ENCODE results near the gene MYO18B. TPM values are rescaled to one million over a fixed set of nuclear protein-coding genes. Genes with fewer than 3 reads are reported as not detected.

Gene MYO18B
- total and polyA plus RNA-seq, 2 experiments from 2014 or later = 35.6 to 178 TPM

GRCh38 chr22:25816522-25817059 lies 74.6 kb downstream of the MYO18B start:
- DNase-seq (ENCODE audit: low read depth in 1 of 2, low spot score in 1 of 2) = no peak
- H3K27me3 ChIP-seq = no peaks in the 10 kb centered on the region
- TF ChIP-seq CTCF (IDR thresholded peaks at IDR 0.05; ENCODE audit: low read depth, low read length) = no peak
- H3K9me3 ChIP-seq (ENCODE audit: low read depth) = no peaks in the 10 kb centered on the region
- no peak overlapping the region for H3K4me3 ChIP-seq
- H3K27ac ChIP-seq = no peak overlapping the region
- H3K36me3 ChIP-seq = peaks cover 49% of the 10 kb centered on the region
- H3K4me1 ChIP-seq (ENCODE audit: low read depth) = no peaks in the 10 kb centered on the region

- no peaks in the 10 kb centered on the region for H3K4me1 ChIP-seq (ENCODE audit: low read depth)
- peaks cover 48% of the 10 kb centered on the region for H3K36me3 ChIP-seq
- H3K27me3 ChIP-seq = no peaks in the 10 kb centered on the region
- no peak for DNase-seq (ENCODE audit: low read depth in 1 of 2, low spot score in 1 of 2)
- no peak overlapping the region for H3K4me3 ChIP-seq
- no peak for TF ChIP-seq CTCF (IDR thresholded peaks at IDR 0.05; ENCODE audit: low read depth, low read length)
- no peaks in the 10 kb centered on the region for H3K9me3 ChIP-seq (ENCODE audit: low read depth)
- H3K27ac ChIP-seq = no peak overlapping the region
Measured at GRCh38 chr22:25817092-25817943, 75.3 kb downstream of the MYO18B start.

- Histone ChIP-seq H3K4me3 (no peak overlapping the region), H3K36me3 (peaks cover 49% of the 10 kb centered on the region), H3K9me3 (ENCODE audit: low read depth) (no peaks in the 10 kb centered on the region), H3K27ac (no peak overlapping the region), H3K27me3 (no peaks in the 10 kb centered on the region), H3K4me1 (ENCODE audit: low read depth) (no peaks in the 10 kb centered on the region)
- DNase-seq (ENCODE audit: low read depth in 1 of 2, low spot score in 1 of 2) = no peak
- no peak for TF ChIP-seq CTCF (IDR thresholded peaks at IDR 0.05; ENCODE audit: low read depth, low read length)
Measured at GRCh38 chr22:25818541-25818940, 76.6 kb downstream of the MYO18B start.

- no peaks in the 10 kb centered on the region for H3K9me3 ChIP-seq (ENCODE audit: low read depth)
- H3K27me3 ChIP-seq = no peaks in the 10 kb centered on the region
- peaks cover 74% of the 10 kb centered on the region for H3K36me3 ChIP-seq
- TF ChIP-seq CTCF (IDR thresholded peaks at IDR 0.05; ENCODE audit: low read depth, low read length) = no peak
- H3K4me1 ChIP-seq (ENCODE audit: low read depth) = no peaks in the 10 kb centered on the region
- no peak for DNase-seq (ENCODE audit: low read depth in 1 of 2, low spot score in 1 of 2)
- no peak overlapping the region for H3K4me3 ChIP-seq
- no peak overlapping the region for H3K27ac ChIP-seq
Measured at GRCh38 chr22:25822344-25822743, 80.4 kb downstream of the MYO18B start.

GRCh38 chr22:25823276-25823675 lies 81.3 kb downstream of the MYO18B start:
- no peak for DNase-seq (ENCODE audit: low read depth in 1 of 2, low spot score in 1 of 2)
- Histone ChIP-seq H3K4me1 (ENCODE audit: low read depth) (no peaks in the 10 kb centered on the region), H3K36me3 (peaks cover 80% of the 10 kb centered on the region), H3K9me3 (ENCODE audit: low read depth) (no peaks in the 10 kb centered on the region), H3K27ac (no peak overlapping the region), H3K27me3 (no peaks in the 10 kb centered on the region), H3K4me3 (no peak overlapping the region)
- no peak for TF ChIP-seq CTCF (IDR thresholded peaks at IDR 0.05; ENCODE audit: low read depth, low read length)

Measured in cardiac muscle cell (in vitro differentiated cells and primary cell).